Uterus (tissue), 4 donors: Measurements from ENCODE around the gene BTBD16. TPM values are rescaled to one million over a fixed set of nuclear protein-coding genes. Genes with fewer than 3 reads are reported as not detected.

Experiments used
- DNase-seq, 2 donors: peaks; one replicate each; pipeline ENCODE4 v3.0.0-alpha.2; 2019 to 2020
- H3K27ac ChIP-seq, 2 donors: fragments of 200-600 bp; sonication (generic); 1 replicate in 1 of 2; 2 replicates in 1 of 2; pipeline ENCODE4 v1.5.1; 2016 to 2018
- H3K27me3 ChIP-seq, 2 donors: fragments of 200-600 bp; sonication (generic); one replicate each; pipeline ENCODE4 v1.5.1; 2018 to 2019; ENCODE audit warnings: control low read depth in 1 of 2
- H3K36me3 ChIP-seq, 2 donors: fragments of 200-600 bp; sonication (generic); one replicate each; pipeline ENCODE4 v1.5.1; 2019; ENCODE audit warnings: control low read depth in 1 of 2
- H3K4me1 ChIP-seq, 2 donors: fragments of 200-600 bp; sonication (generic); one replicate each; pipeline ENCODE4 v1.5.1; 2018 to 2019; ENCODE audit warnings: control low read depth in 1 of 2
- H3K4me3 ChIP-seq, 2 donors: fragments of 200-600 bp; sonication (generic); 1 replicate in 1 of 2; 2 replicates in 1 of 2; pipeline ENCODE4 v1.5.1; 2018 to 2019; ENCODE audit warnings: mild to moderate bottlenecking in 1 of 2
- H3K9me3 ChIP-seq, 2 donors: fragments of 200-600 bp; sonication (generic); one replicate each; pipeline ENCODE4 v1.5.1; 2019; ENCODE audit warnings: control low read depth in 1 of 2
- POLR2A ChIP-seq, 2 donors: fragments of 450-650 bp; IDR thresholded peaks; one replicate each; pipeline ENCODE4 v1.6.1; 2016; ENCODE audit warnings: antibody characterized with exemption in 2 of 2, mild to moderate bottlenecking in 1 of 2, moderate library complexity in 1 of 2
- intact Hi-C: fragments of 100-400 bp; cut with DNase I; formaldehyde crosslinking; loops from one replicate; pipeline ENCODE4 v1.15.1; 2023; ENCODE audit warnings: low total_unique reads
- total RNA-seq, 4 donors: library from RNA; depleted of rRNA in 3 of 4; stranded (reverse); fragments of >200 nt in 3 of 4; gene quantifications; one replicate each; pipeline versions ENCODE4 v1.1.0 to v1.2.4, GENCODE V29; 2014 to 2023
- TF ChIP-seq, protein P1 (sequence below), 4 experiments: fragments of 200-600 bp in 2 of 4; fragments of 450-650 bp in 2 of 4; sonication (generic) in 2 of 4; IDR thresholded peaks; one replicate each; pipeline ENCODE4 v1.5.1; 2016 to 2019; ENCODE audit warnings: antibody characterized with exemption in 4 of 4, mild to moderate bottlenecking in 2 of 4, moderate library complexity in 1 of 4
- donor health status: DM: yes; HTN: yes; CAD: no.

The BTBD16 gene
- total RNA-seq, 4 donors from 2014 or later = 0.14 to 0.46 TPM; not detected in 2

GRCh38 chr10:122290833-122291532 is 19.9 kb downstream of the BTBD16 start:
- no peak overlapping the region for H3K27ac ChIP-seq
- H3K9me3 ChIP-seq = no peaks in the 10 kb centered on the region
- intact Hi-C loops = no loop called here
- H3K36me3 ChIP-seq = no peaks in the 10 kb centered on the region
- H3K4me3 ChIP-seq = no peak overlapping the region
- TF ChIP-seq, protein P1, sequence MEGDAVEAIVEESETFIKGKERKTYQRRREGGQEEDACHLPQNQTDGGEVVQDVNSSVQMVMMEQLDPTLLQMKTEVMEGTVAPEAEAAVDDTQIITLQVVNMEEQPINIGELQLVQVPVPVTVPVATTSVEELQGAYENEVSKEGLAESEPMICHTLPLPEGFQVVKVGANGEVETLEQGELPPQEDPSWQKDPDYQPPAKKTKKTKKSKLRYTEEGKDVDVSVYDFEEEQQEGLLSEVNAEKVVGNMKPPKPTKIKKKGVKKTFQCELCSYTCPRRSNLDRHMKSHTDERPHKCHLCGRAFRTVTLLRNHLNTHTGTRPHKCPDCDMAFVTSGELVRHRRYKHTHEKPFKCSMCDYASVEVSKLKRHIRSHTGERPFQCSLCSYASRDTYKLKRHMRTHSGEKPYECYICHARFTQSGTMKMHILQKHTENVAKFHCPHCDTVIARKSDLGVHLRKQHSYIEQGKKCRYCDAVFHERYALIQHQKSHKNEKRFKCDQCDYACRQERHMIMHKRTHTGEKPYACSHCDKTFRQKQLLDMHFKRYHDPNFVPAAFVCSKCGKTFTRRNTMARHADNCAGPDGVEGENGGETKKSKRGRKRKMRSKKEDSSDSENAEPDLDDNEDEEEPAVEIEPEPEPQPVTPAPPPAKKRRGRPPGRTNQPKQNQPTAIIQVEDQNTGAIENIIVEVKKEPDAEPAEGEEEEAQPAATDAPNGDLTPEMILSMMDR (IDR thresholded peaks at IDR 0.05) = no peak
- TF ChIP-seq POLR2A (IDR thresholded peaks at IDR 0.05) = no peak
- H3K27me3 ChIP-seq = no peaks in the 10 kb centered on the region
- DNase-seq = no peak
- no peaks in the 10 kb centered on the region for H3K4me1 ChIP-seq

DNA sequence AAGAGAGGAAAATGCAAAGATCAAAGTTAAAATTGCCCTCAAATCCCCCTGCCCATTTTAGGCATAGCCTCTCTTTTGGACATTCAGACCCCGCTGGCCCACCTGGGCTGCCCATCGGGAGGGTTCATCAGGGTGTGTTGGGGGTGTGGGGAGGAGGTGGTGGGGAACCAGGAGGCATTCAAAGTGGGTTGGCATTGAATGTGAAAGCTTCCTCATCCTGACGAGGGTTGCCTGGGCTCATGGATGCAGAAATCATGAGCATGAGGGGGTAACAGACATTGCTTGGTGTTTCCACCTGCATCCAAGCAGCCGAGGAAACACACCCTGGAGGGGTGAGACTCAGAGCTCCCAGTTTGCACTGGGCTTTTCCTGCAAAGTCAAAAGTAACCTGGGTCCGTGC is 20.6 kb downstream of the BTBD16 start:
- intact Hi-C loops = no loop called here
- TF ChIP-seq, protein P1 (IDR thresholded peaks at IDR 0.05) = no peak
- TF ChIP-seq POLR2A (IDR thresholded peaks at IDR 0.05) = no peak
- Histone ChIP-seq H3K9me3 (no peaks in the 10 kb centered on the region), H3K27ac (no peak overlapping the region), H3K4me1 (no peaks in the 10 kb centered on the region), H3K27me3 (no peaks in the 10 kb centered on the region), H3K36me3 (no peaks in the 10 kb centered on the region), H3K4me3 (no peak overlapping the region)
- no peak for DNase-seq

GRCh38 chr10:122292376-122292775 is 21.3 kb downstream of the BTBD16 start:
- no peaks in the 10 kb centered on the region for H3K27me3 ChIP-seq
- intact Hi-C loops = no loop called here
- H3K9me3 ChIP-seq = no peaks in the 10 kb centered on the region
- no peaks in the 10 kb centered on the region for H3K36me3 ChIP-seq
- no peaks in the 10 kb centered on the region for H3K4me1 ChIP-seq
- DNase-seq = no peak
- no peak for TF ChIP-seq POLR2A (IDR thresholded peaks at IDR 0.05)
- TF ChIP-seq, protein P1 (IDR thresholded peaks at IDR 0.05) = no peak
- no peak overlapping the region for H3K27ac ChIP-seq
- H3K4me3 ChIP-seq = no peak overlapping the region

DNA sequence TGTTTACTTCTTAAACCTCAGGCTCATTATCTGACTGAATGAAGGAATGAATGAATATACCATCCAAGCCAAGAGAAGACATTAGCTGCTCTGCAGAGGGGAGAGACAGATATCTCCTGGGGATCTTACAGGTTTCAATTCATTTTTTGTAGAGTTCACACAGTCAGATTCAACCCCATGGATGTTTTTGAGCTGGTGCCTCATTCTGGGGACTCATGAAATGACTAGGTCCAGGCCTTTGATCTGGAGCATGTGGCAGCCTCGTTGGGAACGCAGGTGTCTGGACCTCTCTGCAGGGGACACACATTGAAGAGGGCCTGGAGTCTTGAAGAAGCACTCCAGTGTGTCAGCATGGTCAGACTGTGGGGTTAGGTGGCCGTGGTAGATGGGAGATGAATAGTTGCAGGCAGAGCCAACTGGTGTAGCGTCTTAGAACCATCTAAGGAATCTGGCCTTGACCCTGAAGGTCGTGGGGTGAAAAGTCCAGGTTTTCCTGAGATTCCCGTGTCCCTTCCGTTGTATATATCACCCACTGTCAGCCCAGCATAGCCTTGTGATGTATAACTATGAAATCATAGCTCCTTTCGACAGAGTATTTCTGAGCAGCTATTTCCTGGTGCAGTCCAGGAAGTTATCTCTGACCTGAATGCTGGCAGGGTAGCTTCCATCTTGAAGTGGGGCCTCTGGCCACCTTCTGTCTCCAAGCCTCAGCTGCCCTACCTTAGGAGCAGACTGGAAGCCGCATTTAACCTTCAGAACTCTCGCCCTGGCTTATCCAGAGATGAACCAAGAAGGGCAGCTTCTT is 22.3 kb downstream of the BTBD16 start:
- intact Hi-C loops = no loop called here
- H3K27me3 ChIP-seq = no peaks in the 10 kb centered on the region
- no peaks in the 10 kb centered on the region for H3K36me3 ChIP-seq
- TF ChIP-seq, protein P1 (IDR thresholded peaks at IDR 0.05) = no peak
- TF ChIP-seq POLR2A (IDR thresholded peaks at IDR 0.05) = no peak
- no peak overlapping the region for H3K4me3 ChIP-seq
- no peak overlapping the region for H3K27ac ChIP-seq
- no peak for DNase-seq
- H3K9me3 ChIP-seq = no peaks in the 10 kb centered on the region
- no peaks in the 10 kb centered on the region for H3K4me1 ChIP-seq

DNA sequence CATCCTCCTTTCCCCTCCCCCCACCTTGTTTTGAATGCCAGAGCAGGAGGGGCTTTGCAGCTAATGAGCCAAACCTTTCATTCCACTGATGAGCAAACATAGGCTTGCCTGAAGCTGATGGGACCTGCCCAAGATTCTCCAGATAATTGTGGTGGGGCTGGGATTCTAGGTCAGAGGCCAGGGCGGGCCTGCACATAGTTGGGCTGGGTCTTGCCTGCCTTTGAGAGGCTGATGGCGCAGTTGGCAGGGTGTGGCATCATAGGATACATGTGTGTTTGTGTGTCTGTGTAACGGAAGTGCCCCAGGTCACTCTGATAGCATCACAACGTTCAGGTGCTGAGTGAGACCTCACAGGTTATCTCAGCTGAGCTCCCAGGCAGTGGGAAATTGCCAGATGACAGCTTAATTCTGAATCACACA is 22.9 kb downstream of the BTBD16 start:
- intact Hi-C loops = no loop called here
- DNase-seq = no peak

More for the DNA sequence above, 22.9 kb downstream of the BTBD16 start:
- TF ChIP-seq, protein P1 (IDR thresholded peaks at IDR 0.05) = no peak
- TF ChIP-seq POLR2A (IDR thresholded peaks at IDR 0.05) = no peak
- Histone ChIP-seq H3K4me3 (no peak overlapping the region), H3K9me3 (no peaks in the 10 kb centered on the region), H3K27ac (no peak overlapping the region), H3K36me3 (no peaks in the 10 kb centered on the region), H3K27me3 (no peaks in the 10 kb centered on the region), H3K4me1 (no peaks in the 10 kb centered on the region)
